Measurements from ENCODE around the gene LRRC4C.

GRCh38 chr11:40842750-40843339 is 616.6 kb downstream of the LRRC4C start:
- no peak for TF ChIP-seq TAF1 (IDR thresholded peaks at IDR 0.05; ENCODE audit: low read depth)
- TF ChIP-seq, protein P1, sequence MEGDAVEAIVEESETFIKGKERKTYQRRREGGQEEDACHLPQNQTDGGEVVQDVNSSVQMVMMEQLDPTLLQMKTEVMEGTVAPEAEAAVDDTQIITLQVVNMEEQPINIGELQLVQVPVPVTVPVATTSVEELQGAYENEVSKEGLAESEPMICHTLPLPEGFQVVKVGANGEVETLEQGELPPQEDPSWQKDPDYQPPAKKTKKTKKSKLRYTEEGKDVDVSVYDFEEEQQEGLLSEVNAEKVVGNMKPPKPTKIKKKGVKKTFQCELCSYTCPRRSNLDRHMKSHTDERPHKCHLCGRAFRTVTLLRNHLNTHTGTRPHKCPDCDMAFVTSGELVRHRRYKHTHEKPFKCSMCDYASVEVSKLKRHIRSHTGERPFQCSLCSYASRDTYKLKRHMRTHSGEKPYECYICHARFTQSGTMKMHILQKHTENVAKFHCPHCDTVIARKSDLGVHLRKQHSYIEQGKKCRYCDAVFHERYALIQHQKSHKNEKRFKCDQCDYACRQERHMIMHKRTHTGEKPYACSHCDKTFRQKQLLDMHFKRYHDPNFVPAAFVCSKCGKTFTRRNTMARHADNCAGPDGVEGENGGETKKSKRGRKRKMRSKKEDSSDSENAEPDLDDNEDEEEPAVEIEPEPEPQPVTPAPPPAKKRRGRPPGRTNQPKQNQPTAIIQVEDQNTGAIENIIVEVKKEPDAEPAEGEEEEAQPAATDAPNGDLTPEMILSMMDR (IDR thresholded peaks at IDR 0.05; ENCODE audit: poor library complexity, severe bottlenecking): no peak
- TF ChIP-seq SMC3 (conservative IDR thresholded peaks at IDR 0.05; ENCODE audit: poor library complexity): no peak
- no peak for TF ChIP-seq POLR2AphosphoS5 (IDR thresholded peaks at IDR 0.05)
- TF ChIP-seq REST (IDR thresholded peaks at IDR 0.05; ENCODE audit: borderline replicate concordance): no peak
- no peak for TF ChIP-seq RAD21 (conservative IDR thresholded peaks at IDR 0.05)

Data from neural cell (in vitro differentiated cells).